Loucy (cell line): ENCODE measurements around the gene CNPY3.
A peak's percentile ranks its signal among the peaks of the same experiment; 100 is the strongest.
"Not testable (repeated sequence)": the region's sequence is repeated elsewhere in the genome, so short reads cannot be mapped to it uniquely, and the experiment has no call there.

Experiments used
- H2AFZ ChIP-seq: fragments of 200-600 bp; sonication (generic); 2 replicates; pipeline ENCODE4 v1.6.0; 2016; ENCODE audit warnings: antibody characterized with exemption, mild to moderate bottlenecking, low read length, moderate library complexity
- H3F3A ChIP-seq: fragments of 200-600 bp; 2 replicates; pipeline ENCODE4 v1.6.0; 2016; ENCODE audit warnings: antibody characterized with exemption, low read depth, mild to moderate bottlenecking
- H3K27me3 ChIP-seq: fragments of 200-600 bp; sonication (generic); 2 replicates; pipeline ENCODE4 v1.6.1; 2014; ENCODE audit warnings: low read length, mild to moderate bottlenecking; ENCODE audit not compliant: insufficient read depth, poor library complexity, severe bottlenecking
- H3K36me3 ChIP-seq: fragments of 200-600 bp; sonication (generic); 2 replicates; pipeline ENCODE4 v1.6.1; 2016; ENCODE audit warnings: low read length; ENCODE audit not compliant: insufficient read depth
- H3K4me1 ChIP-seq: fragments of 200-600 bp; sonication (generic); 2 replicates; pipeline ENCODE4 v1.5.1; 2014; ENCODE audit warnings: low read length, mild to moderate bottlenecking; ENCODE audit not compliant: insufficient read depth, poor library complexity, severe bottlenecking
- H3K4me2 ChIP-seq: fragments of 200-600 bp; sonication (generic); 2 replicates; pipeline ENCODE4 v1.6.0; 2014; ENCODE audit warnings: antibody characterized with exemption, low read length, low read depth, mild to moderate bottlenecking; ENCODE audit not compliant: poor library complexity, severe bottlenecking
- H3K4me3 ChIP-seq: fragments of 200-600 bp; sonication (generic); 2 replicates; pipeline ENCODE4 v1.5.1; 2014; ENCODE audit warnings: low read length, mild to moderate bottlenecking, mixed read lengths; ENCODE audit not compliant: poor library complexity, severe bottlenecking
- H3K79me2 ChIP-seq: fragments of 200-600 bp; sonication (generic); 2 replicates; pipeline ENCODE4 v1.6.1; 2014; ENCODE audit warnings: low read length; ENCODE audit not compliant: insufficient read depth
- H3K9ac ChIP-seq: fragments of 200-600 bp; sonication (generic); 2 replicates; pipeline ENCODE4 v1.6.0; 2014; ENCODE audit warnings: mild to moderate bottlenecking, low read depth, low read length, moderate library complexity; ENCODE audit not compliant: poor library complexity, severe bottlenecking
- H3K9me2 ChIP-seq: fragments of 200-600 bp; sonication (generic); replicated peaks from 2 replicates; pipeline ENCODE4 v1.6.1; 2016; ENCODE audit warnings: low read depth, low read length, mixed read lengths
- H3K9me3 ChIP-seq: fragments of 200-600 bp; sonication (generic); 2 replicates; pipeline ENCODE4 v1.6.1; 2014; ENCODE audit warnings: mild to moderate bottlenecking, antibody characterized with exemption, low read length, low read depth; ENCODE audit not compliant: insufficient read depth
- H4K20me1 ChIP-seq: fragments of 200-600 bp; sonication (generic); 2 replicates; pipeline ENCODE4 v1.6.0; 2014; ENCODE audit warnings: antibody characterized with exemption, low read length, mild to moderate bottlenecking; ENCODE audit not compliant: insufficient read depth, poor library complexity, severe bottlenecking
- CTCF ChIP-seq: fragments of 200-600 bp; sonication (generic); conservative IDR thresholded peaks from 2 replicates; pipeline ENCODE4 v1.5.1; 2014; ENCODE audit warnings: mild to moderate bottlenecking, antibody characterized with exemption, low read length
- EZH2phosphoT487 ChIP-seq: fragments of 200-600 bp; IDR thresholded peaks from 2 replicates; pipeline ENCODE4 v1.6.1; 2018; ENCODE audit warnings: antibody characterized with exemption, mild to moderate bottlenecking, moderate library complexity, borderline replicate concordance

The CNPY3 gene

GRCh38 chr6:42901538-42901957 is 27.7 kb upstream of the CNPY3 start:
- Histone ChIP-seq H3K4me3 (peak overlapping the region; percentile 50), H3K4me2 (peak overlapping the region; percentile 60), H3K27me3 (no peaks in the 10 kb centered on the region), H3K9me3 (no peaks in the 10 kb centered on the region), H3K79me2 (no peaks in the 10 kb centered on the region), H3K36me3 (no peaks in the 10 kb centered on the region), H4K20me1 (no peaks in the 10 kb centered on the region), H3K9me2 (no peaks in the 10 kb centered on the region), H3F3A (no peaks in the 10 kb centered on the region), H3K9ac (peak overlapping the region; percentile 42), H3K4me1 (peaks cover 11% of the 10 kb centered on the region), H2AFZ (peak overlapping the region; percentile 76)
- TF ChIP-seq EZH2phosphoT487 = no peak
- TF ChIP-seq CTCF = peak; percentile 89

DNA sequence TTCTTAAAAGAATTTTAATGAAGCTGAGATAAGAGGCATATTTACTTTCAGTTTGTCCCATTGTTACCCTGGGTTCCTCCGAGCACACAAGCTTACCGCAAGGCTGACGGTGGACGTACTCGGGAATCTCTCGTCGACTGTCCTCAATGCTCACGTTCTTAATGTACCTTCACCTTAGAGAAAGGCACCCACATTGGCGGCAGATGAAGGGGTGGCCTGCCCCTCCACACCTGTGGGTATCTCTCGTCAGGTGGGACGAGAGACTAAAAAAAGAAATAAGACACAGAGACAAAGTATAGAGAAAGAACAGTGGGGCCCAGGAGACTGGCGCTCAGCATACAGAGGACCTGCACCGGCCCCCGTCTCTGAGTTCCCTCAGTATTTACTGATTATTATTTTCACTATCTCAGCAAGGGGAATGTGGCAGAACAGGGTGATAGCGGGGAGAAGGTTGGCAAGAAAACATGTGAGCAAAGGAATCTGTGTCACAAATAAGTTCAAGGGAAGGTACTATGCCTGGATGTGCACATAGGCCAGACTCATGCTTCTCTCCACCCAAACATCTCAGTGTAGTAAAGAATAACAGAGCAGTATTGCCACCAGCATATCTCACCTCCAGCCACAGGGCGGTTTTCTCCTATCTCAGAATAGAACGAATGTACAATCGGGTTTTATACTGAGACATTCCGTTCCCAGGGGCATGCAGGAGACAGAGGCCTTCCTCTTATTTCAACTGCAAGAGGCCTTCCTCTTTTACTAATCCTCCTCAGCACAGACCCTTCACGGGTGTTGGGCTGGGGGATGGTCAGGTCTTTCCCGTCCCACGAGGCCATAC is 26.6 kb upstream of the CNPY3 start:
- H3K9ac ChIP-seq, H3K9me2 ChIP-seq, H4K20me1 ChIP-seq, H3K36me3 ChIP-seq, H3F3A ChIP-seq, H3K27me3 ChIP-seq, H3K9me3 ChIP-seq, H3K79me2 ChIP-seq, H3K4me3 ChIP-seq: not testable (repeated sequence)
- Histone ChIP-seq H2AFZ (peak overlapping the region; percentile 76; the same call in 1 of the 2 replicates), H3K4me2 (peak overlapping the region; percentile 60), H3K4me1 (peaks cover 11% of the 10 kb centered on the region)

DNA sequence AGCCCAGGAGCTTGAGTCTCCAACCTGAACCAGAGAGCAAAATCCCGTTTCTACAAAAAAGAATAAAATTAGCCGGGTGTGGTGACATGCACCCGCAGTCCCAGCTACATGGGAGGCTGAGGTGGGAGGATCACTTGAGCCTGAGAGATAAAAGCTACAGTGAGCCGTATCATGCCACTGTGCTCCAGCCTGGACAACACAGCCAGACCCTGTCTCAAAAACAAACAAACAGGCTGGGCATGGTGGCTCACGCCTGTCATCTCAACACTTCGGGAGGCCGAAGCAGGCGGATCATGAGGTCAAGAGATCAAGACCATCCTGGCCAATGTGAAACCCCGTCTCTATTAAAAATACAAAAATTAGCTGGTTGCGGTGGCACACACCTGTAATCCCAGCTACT is 24.8 kb upstream of the CNPY3 start:
- H2AFZ ChIP-seq = no peak overlapping the region
- no peak overlapping the region for H3K9ac ChIP-seq
- H3K9me3 ChIP-seq = no peaks in the 10 kb centered on the region
- TF ChIP-seq CTCF (no peak), EZH2phosphoT487 (no peak)
- H3K4me1 ChIP-seq = peaks cover 8% of the 10 kb centered on the region
- H3K4me3 ChIP-seq = no peak overlapping the region
- no peaks in the 10 kb centered on the region for H3F3A ChIP-seq
- H3K79me2 ChIP-seq = no peaks in the 10 kb centered on the region
- H4K20me1 ChIP-seq = no peaks in the 10 kb centered on the region
- H3K4me2 ChIP-seq = no peak overlapping the region
- no peaks in the 10 kb centered on the region for H3K9me2 ChIP-seq
- no peaks in the 10 kb centered on the region for H3K27me3 ChIP-seq
- no peaks in the 10 kb centered on the region for H3K36me3 ChIP-seq

- Histone ChIP-seq H3K36me3 (no peaks in the 10 kb centered on the region), H3K9ac (no peak overlapping the region)
- TF ChIP-seq CTCF = no peak
- no peak for TF ChIP-seq EZH2phosphoT487
Measured at GRCh38 chr6:42907336-42907735, 21.9 kb upstream of the CNPY3 start.

More at GRCh38 chr6:42907336-42907735, 21.9 kb upstream of the CNPY3 start:
- Histone ChIP-seq H3K4me3 (no peak overlapping the region), H3K9me2 (no peaks in the 10 kb centered on the region), H3K4me2 (no peak overlapping the region), H3K9me3 (no peaks in the 10 kb centered on the region), H2AFZ (no peak overlapping the region), H3F3A (no peaks in the 10 kb centered on the region), H3K79me2 (no peaks in the 10 kb centered on the region), H4K20me1 (no peaks in the 10 kb centered on the region), H3K4me1 (peaks cover under 1% of the 10 kb centered on the region), H3K27me3 (no peaks in the 10 kb centered on the region)
